T47D (cell line): Measurements from ENCODE around the gene CNOT11.

Experiments
- DNase-seq, 2 experiments: peaks; one replicate each; pipeline versions ENCODE4 v3.0.0 to v3.0.0-alpha.2; 2011 to 2012; ENCODE audit warnings: low read depth in 1 of 2, low spot score in 1 of 2
- JUND ChIP-seq: IDR thresholded peaks from 2 replicates; pipeline ENCODE4 v1.6.1; 2012; ENCODE audit warnings: low read depth
- in situ Hi-C: cut with HindIII; loops from 2 replicates; pipeline ENCODE4 v1.10.0; 2016; ENCODE audit warnings: low sequenced_read_pairs, low pct_unique_long_range_greater_than_20kb

CNOT11 gene

DNA sequence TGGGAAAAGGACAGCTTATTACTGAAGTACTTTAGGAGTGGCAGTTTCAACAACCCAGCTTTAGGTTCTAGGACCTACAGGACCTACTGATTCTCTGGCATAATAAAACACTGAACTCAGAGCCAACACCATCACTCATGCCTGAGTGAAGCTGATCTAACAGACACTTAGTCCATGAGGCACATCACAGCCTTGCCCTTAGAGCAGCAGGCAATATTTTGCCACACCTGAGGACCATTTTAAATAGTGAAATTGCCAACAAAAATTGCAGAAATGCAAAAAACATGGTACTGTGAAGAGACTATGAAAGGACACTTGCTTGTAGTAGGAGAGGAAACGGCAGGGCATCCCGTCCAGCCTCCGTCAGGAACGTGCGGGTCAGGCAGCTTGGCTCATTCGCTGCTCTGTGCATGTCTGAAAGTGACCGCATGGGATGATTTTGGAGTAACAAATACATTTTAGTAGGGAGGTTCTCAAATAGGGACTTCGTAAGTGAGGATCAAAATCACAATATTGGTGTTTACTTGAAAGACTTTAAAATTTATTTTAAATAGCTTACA is 18.1 kb downstream of the CNOT11 start:
- TF ChIP-seq JUND = no peak
- DNase-seq = no peak
- in situ Hi-C loops = no loop called here

DNA sequence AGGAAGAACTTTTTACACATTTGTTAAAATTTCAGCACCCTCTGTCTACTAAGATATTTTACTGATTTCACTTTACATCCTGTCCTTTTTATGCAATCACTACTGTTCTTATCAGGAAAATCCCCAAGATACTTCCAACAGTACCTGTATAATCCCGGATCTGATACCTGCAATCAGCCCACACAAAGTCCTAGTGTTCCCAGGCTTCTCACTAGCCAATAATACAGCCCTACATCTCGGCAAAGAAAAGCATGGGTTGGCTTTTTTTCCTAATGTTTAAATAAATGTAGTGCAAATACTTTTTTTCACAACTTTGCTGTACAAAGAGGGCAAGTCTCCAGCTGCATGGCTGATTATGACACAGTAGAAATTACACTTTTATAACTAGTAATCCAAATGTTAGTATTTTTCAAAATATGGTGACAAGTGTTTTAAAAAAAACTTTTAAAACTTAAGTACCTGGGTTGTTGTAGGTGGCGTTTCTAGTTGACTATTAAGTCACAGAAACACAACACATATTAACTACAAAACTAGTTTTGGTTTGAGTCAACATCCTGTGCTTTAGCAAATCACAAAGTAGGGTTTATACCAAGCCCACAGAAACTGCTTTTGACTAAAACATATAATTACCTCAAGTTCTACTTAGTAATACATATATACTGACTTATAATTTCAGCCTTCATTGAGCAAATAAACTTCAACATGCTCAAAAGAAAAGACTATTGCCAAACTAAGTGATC is 19.5 kb downstream of the CNOT11 start:
- TF ChIP-seq JUND = no peak
- no peak for DNase-seq
- in situ Hi-C loops = no loop called here

DNA sequence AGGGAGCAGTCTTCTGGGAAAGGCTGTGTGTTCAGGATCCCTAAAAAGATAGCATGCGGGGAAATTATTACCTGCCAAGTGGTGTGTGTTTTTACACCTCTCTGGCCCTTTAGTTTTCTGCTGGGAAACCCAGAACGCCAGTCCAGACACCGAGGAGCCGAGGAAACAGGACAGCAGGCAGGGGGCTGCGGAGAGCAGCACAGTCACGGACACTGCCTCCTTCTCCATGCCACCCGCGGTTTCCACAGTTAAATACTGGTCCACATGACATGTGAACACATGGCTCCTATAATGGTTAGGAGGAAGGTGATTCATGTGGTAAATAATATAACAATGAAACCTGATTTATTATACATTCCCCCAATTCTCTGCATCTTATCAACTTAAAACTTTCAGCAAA is 20.4 kb downstream of the CNOT11 start:
- in situ Hi-C loops = no loop called here
- DNase-seq = no peak
- no peak for TF ChIP-seq JUND

GRCh38 chr2:101274142-101274541 is 21.5 kb downstream of the CNOT11 start:
- in situ Hi-C loops = no loop called here
- no peak for TF ChIP-seq JUND
- no peak for DNase-seq

DNA sequence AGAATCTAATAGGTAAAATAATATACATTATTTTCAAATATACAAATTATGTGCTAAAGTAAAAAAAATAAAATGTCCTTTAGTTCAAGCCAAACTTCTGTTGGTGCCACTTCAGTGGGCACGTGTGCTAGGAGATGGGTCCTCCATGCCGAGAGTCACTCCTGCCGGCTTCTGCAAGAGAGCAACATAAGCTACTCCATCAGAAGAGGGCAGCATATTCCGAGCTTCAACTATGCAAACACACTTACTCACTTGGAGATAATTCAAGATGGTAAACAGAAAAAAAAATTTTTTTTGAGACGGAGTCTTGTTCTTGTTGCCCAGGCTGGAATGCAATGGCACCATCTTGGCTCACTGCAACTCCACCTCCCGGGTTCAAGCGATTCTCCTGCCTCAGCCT is 24.4 kb downstream of the CNOT11 start:
- no peak for TF ChIP-seq JUND
- peak in 1 of 2 experiments; percentile 74 for DNase-seq
- in situ Hi-C loops = no loop called here

DNA sequence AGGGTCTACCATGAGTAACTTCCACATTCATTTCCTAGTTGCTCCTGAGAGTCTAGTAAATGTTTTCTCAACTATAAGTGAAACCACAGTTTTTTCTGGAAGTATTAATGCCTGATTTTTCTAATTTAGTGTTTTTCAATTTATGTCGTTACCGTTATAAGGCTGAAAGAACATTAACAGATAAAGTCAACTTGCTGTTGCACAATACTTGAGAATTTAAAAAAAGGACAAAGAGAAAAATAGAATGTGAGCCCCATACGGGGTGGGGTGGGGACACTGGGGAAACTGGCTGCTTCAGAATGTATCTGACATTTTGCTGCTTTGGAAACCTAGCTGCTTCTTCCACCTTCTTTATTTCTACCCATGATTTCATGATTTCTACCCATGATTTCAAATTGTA is 26.2 kb downstream of the CNOT11 start:
- in situ Hi-C loops = no loop called here
- no peak for DNase-seq
- no peak for TF ChIP-seq JUND

GRCh38 chr2:101281482-101281881 is 28.8 kb downstream of the CNOT11 start:
- no peak for DNase-seq
- no peak for TF ChIP-seq JUND
- in situ Hi-C loops = no loop called here

GRCh38 chr2:101282980-101283379 is 30.3 kb downstream of the CNOT11 start:
- TF ChIP-seq JUND = no peak

GRCh38 chr2:101286684-101287083 is 34.0 kb downstream of the CNOT11 start:
- in situ Hi-C loops = no loop called here
- no peak for DNase-seq
- no peak for TF ChIP-seq JUND

More at GRCh38 chr2:101282980-101283379, 30.3 kb downstream of the CNOT11 start:
- in situ Hi-C loops = no loop called here
- no peak for DNase-seq

DNA sequence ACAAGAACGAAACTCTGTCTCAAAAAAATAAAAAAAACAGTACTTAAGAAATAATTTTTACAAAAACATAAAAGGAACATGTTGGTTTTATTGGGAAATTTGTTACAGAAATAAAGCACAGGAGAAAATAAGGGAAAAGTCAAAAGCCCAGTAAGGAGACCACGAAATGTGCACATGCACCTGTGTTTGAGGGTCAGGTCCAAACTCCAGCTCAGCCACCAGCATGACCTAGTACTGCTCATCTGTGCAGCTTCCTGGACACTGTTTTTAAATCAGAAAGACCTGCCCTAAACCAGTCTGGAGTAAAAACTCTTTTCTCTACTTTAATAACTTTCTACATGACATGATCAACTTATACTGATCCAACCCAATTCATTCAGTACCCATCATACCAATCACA is 34.6 kb downstream of the CNOT11 start:
- no peak for TF ChIP-seq JUND
- in situ Hi-C loops = no loop called here
- no peak for DNase-seq

GRCh38 chr2:101290711-101291110 is 38.0 kb downstream of the CNOT11 start:
- TF ChIP-seq JUND = no peak
- DNase-seq = no peak
- in situ Hi-C loops = no loop called here

- no peak for TF ChIP-seq JUND
- in situ Hi-C loops = no loop called here
- DNase-seq = no peak
These were observed 39.3 kb downstream of the CNOT11 start for GRCh38 chr2:101291973-101292372.

DNA sequence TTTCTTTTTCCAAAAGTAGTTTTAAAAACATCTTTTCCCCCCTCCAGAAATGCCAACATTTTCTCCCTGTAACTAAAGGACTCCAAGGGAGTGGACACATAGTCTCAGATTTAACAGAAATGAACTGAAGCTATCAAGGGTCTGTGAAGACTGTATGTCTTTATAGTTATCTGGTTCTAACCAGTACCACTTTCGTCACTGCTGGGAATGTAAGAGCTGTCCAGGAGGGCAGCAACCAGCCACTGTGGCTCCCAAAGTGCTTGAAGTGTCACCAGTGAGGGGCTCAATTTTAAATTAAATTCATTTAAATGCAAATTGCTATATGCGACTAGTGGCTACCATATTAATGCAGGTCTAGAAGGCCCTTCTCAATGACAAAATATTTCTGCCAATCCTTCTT is 40.9 kb downstream of the CNOT11 start:
- no peak for DNase-seq
- no peak for TF ChIP-seq JUND
- in situ Hi-C loops = no loop called here

DNA sequence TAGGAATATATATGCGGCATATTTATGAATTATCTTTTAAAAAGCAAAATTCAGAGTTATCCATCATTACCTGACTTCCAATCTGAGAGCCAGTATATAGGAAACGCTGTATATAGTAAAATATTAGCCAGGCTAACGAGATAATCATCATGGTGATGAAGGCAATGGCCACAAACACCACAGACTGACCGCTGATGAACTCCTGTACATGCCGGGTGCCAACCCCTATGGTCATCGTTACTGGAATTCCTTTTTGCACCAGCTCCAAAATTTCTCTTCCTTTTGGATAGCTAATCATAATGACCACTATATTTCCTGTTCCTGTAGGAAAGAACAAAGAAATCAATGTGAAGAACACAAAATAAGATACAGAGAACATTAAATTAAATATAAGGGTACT is 42.2 kb downstream of the CNOT11 start:
- in situ Hi-C loops = no loop called here

More for the DNA sequence above, 42.2 kb downstream of the CNOT11 start:
- TF ChIP-seq JUND = no peak
- DNase-seq = no peak
